GM18502 (cell line): ENCODE results near the gene CRYL1.
A peak's percentile ranks its signal among the peaks of the same experiment; 100 is the strongest.

Experiments used
- ATAC-seq: cut with Tn5 transposase; IDR thresholded peaks from one replicate; pipeline ENCODE4 v1.9.1; 2021; ENCODE audit warnings: mild to moderate bottlenecking; ENCODE audit not compliant: unreplicated experiment, poor library complexity

CRYL1 gene

GRCh38 chr13:20525601-20526544 lies at the start of gene CRYL1:
TSS of gene CRYL1 (minus strand) at chr13:20525857. CDS start at chr13:20525794, 63 bp downstream.
- peak; percentile 82 for ATAC-seq

GRCh38 chr13:20573636-20574035 lies 48.0 kb upstream of the CRYL1 start:
- ATAC-seq, result no peak

GRCh38 chr13:20573186-20573585 lies 47.5 kb upstream of the CRYL1 start:
- ATAC-seq, result no peak

- no peak for ATAC-seq
Measured at GRCh38 chr13:20571676-20572075, 46.0 kb upstream of the CRYL1 start.

- no peak for ATAC-seq
Measured at GRCh38 chr13:20570517-20570916, 44.9 kb upstream of the CRYL1 start.

- no peak for ATAC-seq
Measured at GRCh38 chr13:20567881-20568528, 42.3 kb upstream of the CRYL1 start.

GRCh38 chr13:20566898-20567874 lies 41.5 kb upstream of the CRYL1 start, which contains the start of gene IFT88:
TSS of gene IFT88 (plus strand) at chr13:20567157. CDS start at chr13:20574386, 7,229 bp downstream.
- ATAC-seq, result peak; percentile 83

- peak; percentile 51 for ATAC-seq
Measured at GRCh38 chr13:20566468-20566897, 40.8 kb upstream of the CRYL1 start.

GRCh38 chr13:20565115-20565736 lies 39.6 kb upstream of the CRYL1 start:
- no peak for ATAC-seq

GRCh38 chr13:20561741-20562140 lies 36.1 kb upstream of the CRYL1 start:
- no peak for ATAC-seq

- ATAC-seq, result no peak
Measured at GRCh38 chr13:20559659-20560356, 34.2 kb upstream of the CRYL1 start.

GRCh38 chr13:20558982-20559381 lies 33.3 kb upstream of the CRYL1 start:
- ATAC-seq, result no peak

GRCh38 chr13:20553311-20553710 lies 27.7 kb upstream of the CRYL1 start:
- no peak for ATAC-seq

- no peak for ATAC-seq
Measured at GRCh38 chr13:20550799-20551198, 25.1 kb upstream of the CRYL1 start.

- no peak for ATAC-seq
Measured at GRCh38 chr13:20547479-20547908, 21.8 kb upstream of the CRYL1 start.

GRCh38 chr13:20546556-20546955 lies 20.9 kb upstream of the CRYL1 start:
- ATAC-seq, result peak; percentile 68

GRCh38 chr13:20544201-20544923 lies 18.7 kb upstream of the CRYL1 start:
- no peak for ATAC-seq

GRCh38 chr13:20536992-20537391 lies 11.3 kb upstream of the CRYL1 start:
- ATAC-seq, result no peak
